AG09309 (cell line): ENCODE results near the gene KRT15.

Source experiments
- DNase-seq: peaks from one replicate; pipeline ENCODE4 v3.0.0-alpha.2; 2010; ENCODE audit warnings: low read depth
- H3K4me3 ChIP-seq: 2 replicates; pipeline ENCODE4 v1.5.1; 2011; ENCODE audit warnings: mild to moderate bottlenecking, low read depth, low read length, moderate library complexity; ENCODE audit not compliant: control insufficient read depth
- CTCF ChIP-seq: IDR thresholded peaks from 2 replicates; pipeline ENCODE4 v1.5.1; 2011; ENCODE audit warnings: mild to moderate bottlenecking, low read depth, low read length, inconsistent platforms; ENCODE audit not compliant: insufficient read depth, control insufficient read depth; ENCODE audit errors: missing control alignments

The KRT15 gene

GRCh38 chr17:41476866-41477815, 41.5 kb downstream of the KRT15 start:
- no peak for DNase-seq
- TF ChIP-seq CTCF, result no peak
- H3K4me3 ChIP-seq, result no peak overlapping the region

- H3K4me3 ChIP-seq, result no peak overlapping the region
- DNase-seq, result no peak
- no peak for TF ChIP-seq CTCF
Measured at GRCh38 chr17:41475421-41475820, 43.3 kb downstream of the KRT15 start.

GRCh38 chr17:41474863-41475262, 43.8 kb downstream of the KRT15 start:
- no peak for DNase-seq
- no peak overlapping the region for H3K4me3 ChIP-seq
- TF ChIP-seq CTCF, result no peak

GRCh38 chr17:41468346-41468745, 50.3 kb downstream of the KRT15 start:
- H3K4me3 ChIP-seq, result no peak overlapping the region
- DNase-seq, result no peak
- no peak for TF ChIP-seq CTCF

GRCh38 chr17:41467561-41467960, 51.1 kb downstream of the KRT15 start:
- TF ChIP-seq CTCF, result no peak
- no peak for DNase-seq
- H3K4me3 ChIP-seq, result no peak overlapping the region

- no peak for DNase-seq
- TF ChIP-seq CTCF, result no peak
- no peak within 1 kb of the TSS for H3K4me3 ChIP-seq
Measured at GRCh38 chr17:41466988-41467387, 51.7 kb downstream of the KRT15 start, which contains the start of gene KRT32. KRT32 (minus strand) TSS chr17:41467386; CDS start chr17:41467325, 61 bp downstream.

- H3K4me3 ChIP-seq, result no peak overlapping the region
- TF ChIP-seq CTCF, result no peak
- peak; percentile 89 for DNase-seq
Measured at GRCh38 chr17:41464682-41465081, 54.0 kb downstream of the KRT15 start.
